Measurements from ENCODE around the gene CACNA1C. TPM values are rescaled to one million over a fixed set of nuclear protein-coding genes. Genes with fewer than 3 reads are reported as not detected.
A peak's percentile ranks its signal among the peaks of the same experiment; 100 is the strongest.

Gene CACNA1C
- total and polyA plus RNA-seq, 5 donors from 2014 or later, result 0.02 to 0.14 (median 0.10) TPM

- H3K36me3 Mint-ChIP-seq, result no peaks in the 10 kb centered on the region
- H3K27me3 Mint-ChIP-seq, result peaks cover 7% of the 10 kb centered on the region
- peaks cover 0 to 4% (median 1%) of the 10 kb centered on the region in 7 donors for H3K9me3 Mint-ChIP-seq
- no peaks in the 10 kb centered on the region for H3K4me1 ChIP-seq (ENCODE audit: control insufficient read depth, insufficient read depth, low read length, poor library complexity, severe bottlenecking)
- H3K4me3 Mint-ChIP-seq, result no peak overlapping the region
- H3K4me1 Mint-ChIP-seq, result peaks cover 2 to 10% (median 8%) of the 10 kb centered on the region in 4 donors
- H3K27ac ChIP-seq (ENCODE audit: insufficient read depth, low read length, poor library complexity, severe bottlenecking), result no peak overlapping the region
- DNase-seq (no peak), ATAC-seq (ENCODE audit: low read depth in 2 of 2) (no peak)
- no peaks in the 10 kb centered on the region for H3K9me3 ChIP-seq (ENCODE audit: control insufficient read depth in 2 of 2, low read length in 2 of 2)
- no peak overlapping the region for H3K4me3 ChIP-seq (ENCODE audit: low read depth, low read length)
- H3K27ac Mint-ChIP-seq, result no peak overlapping the region
- H3K36me3 ChIP-seq (ENCODE audit: control insufficient read depth, insufficient read depth, low read length), result no peaks in the 10 kb centered on the region
- no peaks in the 10 kb centered on the region for H3K27me3 ChIP-seq (ENCODE audit: control insufficient read depth, insufficient read depth, low read length)
These were observed 626.5 kb downstream of the CACNA1C start for GRCh38 chr12:2679068-2679815.

- DNase-seq (no peak), ATAC-seq (ENCODE audit: low read depth in 2 of 2) (no peak)
- Histone ChIP-seq H3K36me3 (ENCODE audit: control insufficient read depth, insufficient read depth, low read length) (no peaks in the 10 kb centered on the region), H3K27me3 (ENCODE audit: control insufficient read depth, insufficient read depth, low read length) (no peaks in the 10 kb centered on the region), H3K4me1 (ENCODE audit: control insufficient read depth, insufficient read depth, low read length, poor library complexity, severe bottlenecking) (no peaks in the 10 kb centered on the region), H3K4me3 (ENCODE audit: low read depth, low read length) (no peak overlapping the region), H3K27ac (ENCODE audit: insufficient read depth, low read length, poor library complexity, severe bottlenecking) (no peak overlapping the region), H3K9me3 (ENCODE audit: control insufficient read depth in 2 of 2, low read length in 2 of 2) (no peaks in the 10 kb centered on the region)
- H3K27ac Mint-ChIP-seq, result no peak overlapping the region
- H3K27me3 Mint-ChIP-seq, result peaks cover 7% of the 10 kb centered on the region
- peaks cover 0 to 4% (median 1%) of the 10 kb centered on the region in 7 donors for H3K9me3 Mint-ChIP-seq
- H3K4me1 Mint-ChIP-seq, result peaks cover 2 to 10% (median 8%) of the 10 kb centered on the region in 4 donors
- no peaks in the 10 kb centered on the region for H3K36me3 Mint-ChIP-seq
- no peak overlapping the region for H3K4me3 Mint-ChIP-seq
These were observed 627.3 kb downstream of the CACNA1C start for GRCh38 chr12:2679816-2680675.

GRCh38 chr12:2680676-2681039 is 627.9 kb downstream of the CACNA1C start:
- Mint-ChIP-seq H3K36me3 (no peaks in the 10 kb centered on the region), H3K4me3 (no peak overlapping the region), H3K4me1 (peaks cover 2 to 10% (median 8%) of the 10 kb centered on the region in 4 donors), H3K9me3 (peaks cover 0 to 4% (median 1%) of the 10 kb centered on the region in 7 donors), H3K27ac (no peak overlapping the region), H3K27me3 (peaks cover 7% of the 10 kb centered on the region)
- no peaks in the 10 kb centered on the region for H3K36me3 ChIP-seq (ENCODE audit: control insufficient read depth, insufficient read depth, low read length)
- no peaks in the 10 kb centered on the region for H3K4me1 ChIP-seq (ENCODE audit: control insufficient read depth, insufficient read depth, low read length, poor library complexity, severe bottlenecking)
- H3K4me3 ChIP-seq (ENCODE audit: low read depth, low read length), result no peak overlapping the region
- no peaks in the 10 kb centered on the region for H3K9me3 ChIP-seq (ENCODE audit: control insufficient read depth in 2 of 2, low read length in 2 of 2)
- no peaks in the 10 kb centered on the region for H3K27me3 ChIP-seq (ENCODE audit: control insufficient read depth, insufficient read depth, low read length)
- ATAC-seq (ENCODE audit: low read depth in 2 of 2) (no peak), DNase-seq (no peak)
- H3K27ac ChIP-seq (ENCODE audit: insufficient read depth, low read length, poor library complexity, severe bottlenecking), result no peak overlapping the region

- Mint-ChIP-seq H3K4me3 (peak overlapping the region in 1 of 4 donors; percentile 30), H3K27ac (peak overlapping the region; percentile 16 to 100 (median 91)), H3K27me3 (peaks cover 7% of the 10 kb centered on the region), H3K4me1 (peaks cover 2 to 10% (median 8%) of the 10 kb centered on the region in 4 donors), H3K36me3 (no peaks in the 10 kb centered on the region), H3K9me3 (peaks cover 0 to 4% (median 1%) of the 10 kb centered on the region in 7 donors)
- H3K4me3 ChIP-seq (ENCODE audit: low read depth, low read length), result no peak overlapping the region
- no peak for DNase-seq
- no peak overlapping the region for H3K27ac ChIP-seq (ENCODE audit: insufficient read depth, low read length, poor library complexity, severe bottlenecking)
- no peaks in the 10 kb centered on the region for H3K27me3 ChIP-seq (ENCODE audit: control insufficient read depth, insufficient read depth, low read length)
- H3K4me1 ChIP-seq (ENCODE audit: control insufficient read depth, insufficient read depth, low read length, poor library complexity, severe bottlenecking), result no peaks in the 10 kb centered on the region
- H3K36me3 ChIP-seq (ENCODE audit: control insufficient read depth, insufficient read depth, low read length), result no peaks in the 10 kb centered on the region
- H3K9me3 ChIP-seq (ENCODE audit: control insufficient read depth in 2 of 2, low read length in 2 of 2), result no peaks in the 10 kb centered on the region
- ATAC-seq (ENCODE audit: low read depth in 2 of 2), result no peak
These were observed 628.8 kb downstream of the CACNA1C start for GRCh38 chr12:2681450-2682205.

GRCh38 chr12:2682296-2683251 is 629.8 kb downstream of the CACNA1C start:
- no peaks in the 10 kb centered on the region for H3K9me3 ChIP-seq (ENCODE audit: control insufficient read depth in 2 of 2, low read length in 2 of 2)
- H3K4me1 Mint-ChIP-seq, result peaks cover 2 to 13% (median 8%) of the 10 kb centered on the region in 4 donors
- ATAC-seq (ENCODE audit: low read depth in 2 of 2) (peak; percentile 33 to 49), DNase-seq (peak in 2 of 3 donors; percentile 64 to 76)
- H3K9me3 Mint-ChIP-seq, result peaks cover 0 to 4% (median 1%) of the 10 kb centered on the region in 7 donors
- no peak overlapping the region for H3K27ac ChIP-seq (ENCODE audit: insufficient read depth, low read length, poor library complexity, severe bottlenecking)
- peak overlapping the region; percentile 86 to 100 (median 91) for H3K27ac Mint-ChIP-seq
- no peaks in the 10 kb centered on the region for H3K27me3 ChIP-seq (ENCODE audit: control insufficient read depth, insufficient read depth, low read length)
- H3K27me3 Mint-ChIP-seq, result peaks cover 7% of the 10 kb centered on the region
- H3K36me3 Mint-ChIP-seq, result no peaks in the 10 kb centered on the region
- H3K4me3 Mint-ChIP-seq, result peak overlapping the region; percentile 76 to 85 (median 78)
- no peaks in the 10 kb centered on the region for H3K4me1 ChIP-seq (ENCODE audit: control insufficient read depth, insufficient read depth, low read length, poor library complexity, severe bottlenecking)
- no peaks in the 10 kb centered on the region for H3K36me3 ChIP-seq (ENCODE audit: control insufficient read depth, insufficient read depth, low read length)
- H3K4me3 ChIP-seq (ENCODE audit: low read depth, low read length), result no peak overlapping the region

- no peaks in the 10 kb centered on the region for H3K27me3 ChIP-seq (ENCODE audit: control insufficient read depth, insufficient read depth, low read length)
- no peaks in the 10 kb centered on the region for H3K4me1 ChIP-seq (ENCODE audit: control insufficient read depth, insufficient read depth, low read length, poor library complexity, severe bottlenecking)
- no peak overlapping the region for H3K27ac ChIP-seq (ENCODE audit: insufficient read depth, low read length, poor library complexity, severe bottlenecking)
- Mint-ChIP-seq H3K9me3 (peaks cover 0 to 4% (median 1%) of the 10 kb centered on the region in 7 donors), H3K27me3 (peaks cover 7% of the 10 kb centered on the region), H3K4me1 (peaks cover 5 to 16% (median 8%) of the 10 kb centered on the region in 4 donors), H3K4me3 (peak overlapping the region in 1 of 4 donors; percentile 76), H3K36me3 (no peaks in the 10 kb centered on the region), H3K27ac (peak overlapping the region in 1 of 3 donors; percentile 91)
- no peak overlapping the region for H3K4me3 ChIP-seq (ENCODE audit: low read depth, low read length)
- no peak for DNase-seq
- ATAC-seq (ENCODE audit: low read depth in 2 of 2), result no peak
- no peaks in the 10 kb centered on the region for H3K9me3 ChIP-seq (ENCODE audit: control insufficient read depth in 2 of 2, low read length in 2 of 2)
- H3K36me3 ChIP-seq (ENCODE audit: control insufficient read depth, insufficient read depth, low read length), result no peaks in the 10 kb centered on the region
These were observed 630.7 kb downstream of the CACNA1C start for GRCh38 chr12:2683283-2684025.
